LNCAP (cell line): Measurements from ENCODE around the gene ZFHX3.

Experiments
- CTCF ChIP-seq: fragments of 450-650 bp; IDR thresholded peaks from 2 replicates; pipeline ENCODE4 v1.5.1; 2017; ENCODE audit warnings: mild to moderate bottlenecking

ZFHX3 gene

DNA sequence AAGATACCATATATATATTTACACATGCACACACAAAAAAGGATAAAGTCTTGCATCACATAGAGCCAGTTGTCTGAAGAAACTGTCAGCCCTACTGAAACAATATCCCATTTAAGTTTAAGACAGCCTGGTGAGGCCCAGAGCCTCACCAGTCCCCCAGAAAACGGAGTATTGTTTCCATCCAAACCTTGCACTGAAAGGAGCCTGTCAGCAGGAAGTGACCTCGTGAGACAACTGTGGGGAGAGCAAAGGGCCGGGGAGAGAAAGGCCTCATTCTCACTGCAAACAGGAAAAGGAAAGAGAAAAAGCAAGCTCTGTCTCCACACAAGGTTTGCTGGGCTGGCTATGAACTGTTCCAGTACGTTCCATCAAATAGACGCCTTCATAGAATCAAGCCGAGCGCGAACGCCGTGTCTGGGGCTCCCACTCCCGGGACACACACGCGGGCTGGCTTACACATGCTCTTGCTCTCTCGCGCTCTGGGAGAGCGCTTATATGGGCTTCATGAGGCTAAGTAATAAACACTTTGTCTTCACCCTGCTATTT lies 44.4 kb upstream of the ZFHX3 start:
- no peak for TF ChIP-seq CTCF

GRCh38 chr16:73091174-73091573 lies 43.2 kb upstream of the ZFHX3 start:
- no peak for TF ChIP-seq CTCF

DNA sequence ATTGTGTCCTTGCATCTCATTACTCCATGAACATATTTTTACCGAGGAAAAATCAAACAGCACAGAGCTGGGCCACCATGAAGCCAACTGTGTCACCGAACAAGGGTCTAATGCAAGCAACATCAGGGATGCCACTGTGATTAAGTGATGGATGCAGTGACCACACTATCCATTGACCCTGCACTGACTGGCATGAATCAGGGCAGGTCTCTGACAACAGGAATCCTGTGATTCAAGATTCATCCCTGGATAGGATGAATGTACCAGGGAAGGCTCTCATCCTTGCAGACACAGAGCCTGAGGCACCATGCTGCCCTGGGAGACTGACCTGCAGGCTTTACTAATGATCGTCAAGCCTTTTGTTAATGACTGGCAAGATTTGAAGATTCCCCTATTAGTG lies 41.5 kb upstream of the ZFHX3 start:
- no peak for TF ChIP-seq CTCF

DNA sequence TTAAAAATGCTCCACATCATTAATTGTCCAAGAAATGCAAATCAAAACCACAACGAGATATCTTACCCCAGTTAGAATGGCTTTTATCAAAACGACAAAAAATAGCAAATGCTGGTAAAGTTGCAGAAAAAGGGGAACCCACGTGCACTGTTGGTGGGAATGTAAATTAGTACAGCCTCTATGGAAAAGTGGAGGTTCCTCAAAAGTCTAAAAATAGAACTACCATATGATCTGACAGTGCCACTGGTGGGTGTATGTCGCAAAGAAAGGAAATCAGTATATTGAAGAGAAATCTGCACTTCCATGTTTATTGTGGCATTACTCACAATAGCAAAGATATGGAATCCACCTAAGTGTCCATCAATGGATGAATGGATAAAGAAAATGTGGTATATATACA lies 38.2 kb upstream of the ZFHX3 start:
- no peak for TF ChIP-seq CTCF

DNA sequence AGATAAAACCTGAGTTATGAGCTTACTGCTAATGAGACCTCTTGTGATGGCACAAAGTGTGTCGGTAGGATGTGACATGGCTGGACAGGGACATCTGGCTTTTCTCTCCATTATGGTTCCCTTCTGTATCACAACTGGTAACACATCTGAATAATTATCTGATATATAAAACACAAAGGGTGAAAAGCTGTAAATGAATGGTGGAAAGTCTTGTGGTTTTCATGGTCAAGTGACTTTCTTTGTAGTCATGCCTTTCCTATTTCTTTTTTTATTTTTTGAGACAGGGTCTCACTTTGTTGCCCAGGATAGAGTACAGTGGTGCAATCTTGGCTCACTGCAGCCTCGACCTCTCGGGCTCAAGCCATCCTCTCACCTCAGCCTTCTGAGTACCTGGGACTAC lies 35.3 kb upstream of the ZFHX3 start:
- no peak for TF ChIP-seq CTCF

DNA sequence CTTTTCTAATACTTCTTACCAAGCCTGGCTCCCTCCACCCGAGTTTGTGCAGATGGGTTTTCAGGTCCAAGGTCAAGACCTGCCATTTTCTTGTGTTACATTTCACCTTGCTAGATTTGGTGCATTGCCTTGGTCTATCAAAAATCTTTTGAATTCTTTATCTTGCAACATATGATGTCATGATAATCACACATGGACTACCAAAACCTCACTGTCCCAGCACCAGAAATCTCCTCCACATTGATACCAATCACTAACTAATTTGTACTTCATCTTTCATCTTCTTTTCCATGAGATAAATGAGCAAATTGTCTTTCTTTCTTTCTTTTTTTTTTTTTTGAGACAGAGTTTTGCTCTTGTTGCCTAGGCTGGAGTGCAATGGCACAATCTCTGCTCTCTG lies 33.0 kb upstream of the ZFHX3 start:
- TF ChIP-seq CTCF: no peak

GRCh38 chr16:73076324-73076810 lies 28.4 kb upstream of the ZFHX3 start:
- TF ChIP-seq CTCF: no peak

DNA sequence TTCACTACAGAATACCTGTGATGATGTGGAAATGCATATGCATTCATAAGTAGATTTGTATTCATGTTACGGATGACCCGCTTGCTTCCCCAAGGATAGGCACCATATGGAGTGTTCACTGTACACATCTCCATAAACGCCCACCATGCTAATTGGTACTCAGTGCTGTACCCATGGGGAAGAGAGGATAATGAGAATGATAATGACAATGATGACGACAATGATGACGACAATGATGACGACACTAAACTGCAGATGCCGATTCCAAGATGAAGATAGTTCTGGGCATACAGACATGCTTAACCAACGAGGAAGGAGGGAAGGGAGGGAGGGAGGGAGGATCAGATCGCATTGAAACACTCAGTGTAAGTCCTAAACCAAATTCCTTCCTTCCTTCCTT lies 26.5 kb upstream of the ZFHX3 start:
- TF ChIP-seq CTCF: no peak
